Spleen (tissue), 11 donors: ENCODE data around the gene ACACA. TPM values are rescaled to one million over a fixed set of nuclear protein-coding genes. Genes with fewer than 3 reads are reported as not detected.

Experiments used
- DNase-seq: peaks from one replicate; pipeline ENCODE4 v3.0.0-alpha.2; 2020
- H3K27ac ChIP-seq, 8 donors: fragments of 200-600 bp; sonication (generic) in 7 of 8; 1 replicate in 4 of 8; 2 replicates in 4 of 8; pipeline versions ENCODE4 v1.5.0 to v1.8.0; 2016 to 2021; ENCODE audit warnings: inconsistent platforms in 4 of 8, mild to moderate bottlenecking in 4 of 8, moderate library complexity in 1 of 8
- H3K27me3 ChIP-seq, 7 donors: fragments of 200-600 bp; sonication (generic) in 6 of 7; replicated peaks in 1 of 7; 1 replicate in 4 of 7; 2 replicates in 3 of 7; pipeline versions ENCODE4 v1.5.0 to v1.8.0; 2016 to 2021; ENCODE audit warnings: inconsistent platforms in 3 of 7, mild to moderate bottlenecking in 1 of 7
- H3K36me3 ChIP-seq, 6 donors: fragments of 200-600 bp; sonication (generic) in 5 of 6; 1 replicate in 4 of 6; 2 replicates in 2 of 6; pipeline versions ENCODE4 v1.5.0 to v1.8.0; 2016 to 2021; ENCODE audit warnings: inconsistent platforms in 2 of 6
- H3K4me1 ChIP-seq, 6 donors: fragments of 200-600 bp; sonication (generic) in 5 of 6; 1 replicate in 3 of 6; 2 replicates in 3 of 6; pipeline versions ENCODE4 v1.5.0 to v1.8.0; 2016 to 2021; ENCODE audit warnings: inconsistent platforms in 3 of 6
- H3K4me3 ChIP-seq, 8 donors: fragments of 200-600 bp; sonication (generic) in 7 of 8; 1 replicate in 4 of 8; 2 replicates in 4 of 8; pipeline versions ENCODE4 v1.5.0 to v1.8.0; 2016 to 2021; ENCODE audit warnings: inconsistent platforms in 4 of 8, mild to moderate bottlenecking in 4 of 8, moderate library complexity in 2 of 8
- H3K9me3 ChIP-seq, 8 donors: fragments of 200-600 bp; sonication (generic) in 7 of 8; 1 replicate in 4 of 8; 2 replicates in 4 of 8; pipeline versions ENCODE4 v1.5.0 to v1.8.0; 2016 to 2021; ENCODE audit warnings: inconsistent platforms in 4 of 8
- CTCF ChIP-seq, 11 experiments: fragments of 200-600 bp in 7 of 11; fragments of 450-650 bp in 4 of 11; sonication (generic) in 4 of 11; IDR thresholded peaks in 8 of 11; conservative IDR thresholded peaks in 3 of 11; 1 replicate in 7 of 11; 2 replicates in 4 of 11; pipeline versions ENCODE4 v1.4.0 to v1.8.0; 2016 to 2021; ENCODE audit warnings: antibody characterized with exemption in 11 of 11, inconsistent platforms in 4 of 11, mild to moderate bottlenecking in 1 of 11
- POLR2A ChIP-seq, 3 donors: fragments of 450-650 bp; IDR thresholded peaks; one replicate each; pipeline ENCODE4 v1.5.1; 2017; ENCODE audit warnings: antibody characterized with exemption in 3 of 3, mild to moderate bottlenecking in 1 of 3
- POLR2AphosphoS5 ChIP-seq, 3 donors: sonication (generic); formaldehyde crosslinking; IDR thresholded peaks; one replicate each; pipeline ENCODE4 v1.5.1; 2017; ENCODE audit warnings: antibody characterized with exemption in 3 of 3
- WGBS, 5 donors: extraction: QIAGEN DNeasy Blood & Tissue Kit in 3 of 5; methylation state at CpG; one replicate each; pipeline versions ENCODE4 v1.1.5 to v1.1.7; 2013 to 2018; 5-methylcytosine and 5-hydroxymethylcytosine counted together
- intact Hi-C: fragments of 100-400 bp; cut with DNase I; formaldehyde crosslinking; loops from one replicate; pipeline ENCODE4 v1.15.0; 2023; ENCODE audit warnings: low total_unique reads
- polyA plus RNA-seq, 3 donors: library from polyadenylated mRNA; stranded (reverse); fragments of 200-250 nt; gene quantifications; one replicate each; pipeline ENCODE4 v1.2.1, GENCODE V29; 2013
- total RNA-seq, 7 donors: library from RNA; depleted of rRNA in 3 of 7; stranded (reverse); fragments of >200 nt in 3 of 7; fragmentation: NEBNext Ultra II Directional in 4 of 7; extraction: Animal tissue kit (Norgen Biotek cat#: 25700) in 4 of 7; gene quantifications; one replicate each; pipeline versions ENCODE4 v1.1.0 to v1.2.1, GENCODE V29; 2016 to 2021
- donor health status: healthy with polysubstance abuse.
- donor health status: DM: no; HTN: no; CAD: no; lungs with moderate emphysema.
- donor health status: DM: no; HTN: no; CAD: no.
- donor health status: Bipolar disorder and iron deficiency.
- donor health status: healthy.
- donor health status: DM: no; HTN: no; CAD: no.
- donor health status: DM: yes; HTN: yes; CAD: no.

Gene ACACA
- total and polyA plus RNA-seq, 10 donors, result 3.2 to 50.8 (median 29.2) TPM

DNA sequence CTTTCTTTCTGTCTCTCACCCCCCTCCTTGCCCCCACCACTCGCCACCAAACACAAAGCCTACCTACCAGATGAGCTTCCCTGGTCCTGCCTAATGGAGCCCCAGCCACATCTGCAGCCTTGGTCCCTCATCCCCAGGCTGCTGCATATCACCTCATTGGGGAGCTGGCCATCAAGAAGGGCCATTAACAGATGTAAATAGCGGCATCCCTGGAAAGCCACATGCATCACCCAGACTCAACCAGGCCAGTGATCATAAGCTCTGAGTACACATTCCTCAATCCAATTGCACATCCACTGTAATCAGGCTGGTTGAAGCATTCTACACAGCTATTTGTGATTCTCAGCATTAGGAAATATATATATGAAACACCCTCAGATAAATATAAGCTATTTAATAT, 242.6 kb downstream of the ACACA start:
- Histone ChIP-seq H3K36me3 (peaks cover 0 to 38% (median 5%) of the 10 kb centered on the region in 6 donors), H3K4me1 (no peaks in the 10 kb centered on the region), H3K4me3 (no peak overlapping the region), H3K9me3 (no peaks in the 10 kb centered on the region), H3K27me3 (no peaks in the 10 kb centered on the region), H3K27ac (no peak overlapping the region)
- intact Hi-C loops, result no loop called here
- 94 to 97% (median 96%) methylated on average over 2 of the region's 2 CpGs for WGBS, 5 donors
- no peak for TF ChIP-seq POLR2AphosphoS5 (IDR thresholded peaks at IDR 0.05)
- no peak for TF ChIP-seq POLR2A (IDR thresholded peaks at IDR 0.05)
- TF ChIP-seq CTCF (IDR thresholded peaks at IDR 0.05 in 8 of 11, conservative IDR thresholded peaks at IDR 0.05 in 3 of 11), result no peak
- DNase-seq, result no peak

GRCh38 chr17:37162800-37163199, 243.8 kb downstream of the ACACA start:
- Histone ChIP-seq H3K27me3 (no peaks in the 10 kb centered on the region), H3K36me3 (peaks cover 0 to 46% (median 5%) of the 10 kb centered on the region in 6 donors), H3K4me1 (no peaks in the 10 kb centered on the region), H3K9me3 (no peaks in the 10 kb centered on the region), H3K4me3 (no peak overlapping the region), H3K27ac (no peak overlapping the region)
- 95 to 99% (median 98%) methylated on average over 6 of the region's 6 CpGs for WGBS, 5 donors
- DNase-seq, result no peak
- intact Hi-C loops, result no loop called here
- no peak for TF ChIP-seq CTCF (IDR thresholded peaks at IDR 0.05 in 8 of 11, conservative IDR thresholded peaks at IDR 0.05 in 3 of 11)
- TF ChIP-seq POLR2A (IDR thresholded peaks at IDR 0.05), result no peak
- TF ChIP-seq POLR2AphosphoS5 (IDR thresholded peaks at IDR 0.05), result no peak

DNA sequence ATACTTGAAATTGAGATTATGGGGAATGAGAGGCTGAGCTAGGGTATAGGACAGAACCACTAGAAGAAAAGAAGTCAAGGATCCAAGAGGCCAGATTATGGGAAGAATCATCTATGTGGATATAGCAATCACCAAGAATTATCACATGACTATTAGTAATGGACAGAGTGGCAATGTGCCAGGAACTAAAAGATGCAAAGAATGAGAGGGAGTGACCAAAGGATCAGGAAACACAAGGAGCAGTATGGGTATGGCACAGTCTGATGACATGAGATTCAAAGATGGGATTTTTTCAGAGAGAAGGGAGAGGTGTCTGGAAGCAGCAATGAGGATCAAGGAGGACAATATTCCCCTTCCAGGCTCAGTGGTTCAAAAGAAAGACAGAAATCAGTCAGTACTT, 245.7 kb downstream of the ACACA start:
- Histone ChIP-seq H3K9me3 (no peaks in the 10 kb centered on the region), H3K4me3 (no peak overlapping the region), H3K36me3 (peaks cover 0 to 46% (median 5%) of the 10 kb centered on the region in 6 donors), H3K4me1 (no peaks in the 10 kb centered on the region), H3K27me3 (no peaks in the 10 kb centered on the region), H3K27ac (no peak overlapping the region)
- TF ChIP-seq POLR2A (IDR thresholded peaks at IDR 0.05), result no peak
- no peak for TF ChIP-seq CTCF (IDR thresholded peaks at IDR 0.05 in 8 of 11, conservative IDR thresholded peaks at IDR 0.05 in 3 of 11)
- no peak for TF ChIP-seq POLR2AphosphoS5 (IDR thresholded peaks at IDR 0.05)
- intact Hi-C loops, result no loop called here
- DNase-seq, result no peak

- peaks cover 0 to 56% (median 5%) of the 10 kb centered on the region in 6 donors for H3K36me3 ChIP-seq
- DNase-seq, result no peak
- TF ChIP-seq POLR2AphosphoS5 (IDR thresholded peaks at IDR 0.05) (no peak), POLR2A (IDR thresholded peaks at IDR 0.05) (no peak), CTCF (IDR thresholded peaks at IDR 0.05 in 8 of 11, conservative IDR thresholded peaks at IDR 0.05 in 3 of 11) (no peak)
- H3K4me3 ChIP-seq, result no peak overlapping the region
- no peaks in the 10 kb centered on the region for H3K4me1 ChIP-seq
- H3K9me3 ChIP-seq, result no peaks in the 10 kb centered on the region
- no peak overlapping the region for H3K27ac ChIP-seq
- WGBS, 5 donors, result 87 to 97% (median 95%) methylated on average over 5 of the region's 5 CpGs
- no peaks in the 10 kb centered on the region for H3K27me3 ChIP-seq
- intact Hi-C loops, result no loop called here
These were observed 248.3 kb downstream of the ACACA start for GRCh38 chr17:37158290-37158689.
